Endothelial cell of umbilical vein (primary cell): ENCODE data around the gene RNH1. TPM values are rescaled to one million over a fixed set of nuclear protein-coding genes. Genes with fewer than 3 reads are reported as not detected.

Experiments
- BruUV-seq: library from RNA; stranded (reverse); fragments of 400-500 nt; replicated peaks from 2 replicates; lab custom pipeline; 2021; lab: Mats Ljungman, UMichigan
- CTCF ChIA-PET: fragments of 300-600, 350-600 bp; sonication (Branson Sonifier 250); formaldehyde crosslinking; loops from one replicate; lab custom pipeline; 2021; ENCODE audit warnings: antibody characterized with exemption, inconsistent platforms; lab: Charles Lee
- POLR2A ChIA-PET: fragments of 300-600, 350-600 bp; sonication (Branson Sonifier 250); formaldehyde crosslinking; loops from one replicate; lab custom pipeline; 2021; ENCODE audit warnings: antibody characterized with exemption, inconsistent platforms; lab: Charles Lee
- DNase-seq: peaks from one replicate; pipeline ENCODE4 v3.0.0-alpha.2; 2011; ENCODE audit warnings: low read depth, low spot score
- FAIRE-seq: peaks from 2 replicates; lab custom pipeline; 2011; peaks lifted over from hg19 to GRCh38; lab: Jason Lieb, UNC
- H2AFZ ChIP-seq: 2 replicates; pipeline ENCODE4 v1.6.0; 2012; ENCODE audit warnings: low read depth, low read length, control low read depth, inconsistent platforms
- H3K27ac ChIP-seq: 2 replicates; pipeline ENCODE4 v1.5.1; 2011; ENCODE audit warnings: low read depth, mild to moderate bottlenecking, control low read depth, low read length, moderate library complexity; ENCODE audit not compliant: insufficient read depth
- H3K27me3 ChIP-seq, 2 experiments: 2 replicates each; pipeline versions ENCODE4 v1.6.0 to v1.6.1; 2011; ENCODE audit warnings: low read length in 2 of 2, mixed read lengths in 1 of 2; ENCODE audit not compliant: control insufficient read depth in 2 of 2, insufficient read depth in 2 of 2
- H3K36me3 ChIP-seq, 2 experiments: 2 replicates in 1 of 2; 3 replicates in 1 of 2; pipeline ENCODE4 v1.5.1; 2011; ENCODE audit warnings: low read length in 2 of 2, mild to moderate bottlenecking in 1 of 2, moderate library complexity in 1 of 2; ENCODE audit not compliant: control insufficient read depth in 2 of 2, insufficient read depth in 2 of 2; ENCODE audit errors: extremely low read depth in 1 of 2
- H3K4me1 ChIP-seq: 3 replicates; pipeline ENCODE4 v1.5.1; 2011; ENCODE audit warnings: mild to moderate bottlenecking, low read length; ENCODE audit not compliant: control insufficient read depth, insufficient read depth; ENCODE audit errors: extremely low read depth
- H3K4me2 ChIP-seq: 2 replicates; pipeline ENCODE4 v1.6.1; 2011; ENCODE audit warnings: low read length, control low read depth, mixed read lengths; ENCODE audit not compliant: insufficient read depth
- H3K4me3 ChIP-seq, 3 experiments: fragments of 200-600 bp in 1 of 3; sonication (generic), shearing (Covaris generic) in 1 of 3; replicated peaks in 1 of 3; 2 replicates each; pipeline ENCODE4 v1.5.1; 2011 to 2016; ENCODE audit warnings: control low read depth in 3 of 3, low read length in 3 of 3, mild to moderate bottlenecking in 2 of 3, inconsistent platforms in 1 of 3, low read depth in 1 of 3, moderate library complexity in 1 of 3; ENCODE audit not compliant: insufficient read depth in 1 of 3
- H3K79me2 ChIP-seq: 2 replicates; pipeline ENCODE4 v1.6.0; 2012; ENCODE audit warnings: low read length, inconsistent platforms; ENCODE audit not compliant: control insufficient read depth, insufficient read depth
- H3K9ac ChIP-seq: replicated peaks from 2 replicates; pipeline ENCODE3; 2011; ENCODE audit warnings: low read length, control low read depth; ENCODE audit not compliant: insufficient read depth; ENCODE audit errors: extremely low read depth
- H3K9me1 ChIP-seq: replicated peaks from 3 replicates; pipeline ENCODE4 v1.6.0; 2011; ENCODE audit warnings: mild to moderate bottlenecking, low read length; ENCODE audit not compliant: control insufficient read depth, insufficient read depth; ENCODE audit errors: extremely low read depth
- H3K9me3 ChIP-seq: replicated peaks from 2 replicates; pipeline ENCODE4 v1.5.1; 2012; ENCODE audit warnings: low read length, inconsistent platforms; ENCODE audit not compliant: control insufficient read depth, insufficient read depth
- H4K20me1 ChIP-seq: replicated peaks from 2 replicates; pipeline ENCODE3; 2011; ENCODE audit warnings: mild to moderate bottlenecking, low read length; ENCODE audit not compliant: control insufficient read depth, insufficient read depth; ENCODE audit errors: extremely low read depth
- CTCF ChIP-seq, 2 donors: IDR thresholded peaks; 1 replicate in 1 of 2; 2 replicates in 1 of 2; pipeline ENCODE4 v1.5.1; 2011; ENCODE audit warnings: low read length in 2 of 2, mild to moderate bottlenecking in 2 of 2, moderate library complexity in 2 of 2, control low read depth in 1 of 2, inconsistent platforms in 1 of 2, low read depth in 1 of 2; ENCODE audit not compliant: insufficient read depth in 1 of 2; ENCODE audit errors: extremely low read depth in 1 of 2
- EZH2 ChIP-seq: IDR thresholded peaks from 2 replicates; pipeline ENCODE4 v1.6.1; 2012; ENCODE audit warnings: borderline replicate concordance, low read depth, mild to moderate bottlenecking, moderate library complexity, low read length, inconsistent platforms; ENCODE audit not compliant: severe bottlenecking
- FOS ChIP-seq: IDR thresholded peaks from 2 replicates; pipeline ENCODE4 v1.6.1; 2011; ENCODE audit warnings: mild to moderate bottlenecking, low read length, moderate library complexity, borderline replicate concordance; ENCODE audit not compliant: insufficient read depth
- GATA2 ChIP-seq: IDR thresholded peaks from 2 replicates; pipeline ENCODE4 v1.7.0; 2011; ENCODE audit warnings: low read depth, mild to moderate bottlenecking, moderate library complexity, mixed read lengths, low read length; ENCODE audit not compliant: insufficient read length, insufficient read depth
- JUN ChIP-seq: IDR thresholded peaks from 2 replicates; pipeline ENCODE4 v1.6.1; 2011; ENCODE audit warnings: borderline replicate concordance, low read depth; ENCODE audit not compliant: insufficient read length, insufficient read depth
- MAX ChIP-seq: IDR thresholded peaks from 2 replicates; pipeline ENCODE4 v1.6.1; 2011; ENCODE audit not compliant: insufficient read depth, insufficient read length
- MYC ChIP-seq: IDR thresholded peaks from one replicate; pipeline ENCODE4 v1.6.1; 2011; ENCODE audit warnings: mild to moderate bottlenecking, low read depth, low read length
- POLR2A ChIP-seq: IDR thresholded peaks from 2 replicates; pipeline ENCODE4 v1.6.1; 2012; ENCODE audit warnings: low read depth, mild to moderate bottlenecking, control low read depth, low read length
- POLR2AphosphoS5 ChIP-seq: IDR thresholded peaks from 2 replicates; pipeline ENCODE4 v1.6.1; 2012; ENCODE audit warnings: low read depth, mild to moderate bottlenecking, control low read depth, low read length, moderate library complexity; ENCODE audit not compliant: insufficient read depth
- dilution Hi-C: fragments of 300-500 bp; cut with MboI; formaldehyde crosslinking; loops from one replicate; pipeline ENCODE4 v1.15.0; 2019; ENCODE audit warnings: low sequenced_read_pairs; ENCODE audit not compliant: extremely low pct_ligation_motif_present
- intact Hi-C: fragments of 100-400 bp; cut with micrococcal nuclease; formaldehyde crosslinking; loops from one replicate; pipeline ENCODE4 v1.10.0; 2022
- polyA plus RNA-seq, 4 experiments: library from polyadenylated mRNA; depleted of rRNA in 3 of 4; stranded (reverse) in 3 of 4; unstranded in 1 of 4; fragments of >200 nt; gene quantifications; 2 replicates each; pipeline versions ENCODE4 v1.2.1 to v1.2.3, GENCODE V29; 2011 to 2012; ENCODE audit warnings: missing spikeins in 1 of 4
- total RNA-seq: library from RNA; stranded (reverse); gene quantifications from 2 replicates; pipeline ENCODE4 v1.2.3, GENCODE V29; 2021

Gene RNH1
- total and polyA plus RNA-seq, 2 donors (not counting 3 experiments of a cell fraction or from before 2014, with no cell fraction given): 144 to 198 TPM

GRCh38 chr11:473415-473814, 33.6 kb downstream of the RNH1 start:
- H2AFZ ChIP-seq: no peak overlapping the region
- H3K79me2 ChIP-seq: peaks cover 32% of the 10 kb centered on the region
- H4K20me1 ChIP-seq: no peaks in the 10 kb centered on the region
- FAIRE-seq (no peak), DNase-seq (no peak)
- no peak overlapping the region for H3K9ac ChIP-seq
- POLR2A ChIA-PET: no interaction called here
- dilution Hi-C loops: no loop called here
- H3K27me3 ChIP-seq: no peaks in the 10 kb centered on the region
- no peak overlapping the region for H3K27ac ChIP-seq
- CTCF ChIA-PET: interaction anchor here (0.8 to 1.0 kb wide), 2 partner anchors 9 to 25 kb away, joined by 3 to 4 read pairs; no protein-coding TSS in a partner anchor
- no peak overlapping the region for H3K4me3 ChIP-seq
- H3K36me3 ChIP-seq: no peaks in the 10 kb centered on the region
- TF ChIP-seq MYC: no peak
- TF ChIP-seq JUN: no peak
- no peak for TF ChIP-seq MAX
- TF ChIP-seq POLR2AphosphoS5: no peak
- no peak for TF ChIP-seq GATA2
- TF ChIP-seq POLR2A: no peak
- TF ChIP-seq EZH2: no peak
- TF ChIP-seq CTCF (IDR thresholded peaks at IDR 0.05; ENCODE audit: extremely low read depth in 1 of 2, insufficient read depth in 1 of 2, low read depth in 1 of 2, low read length in 2 of 2): no peak
- no peak for TF ChIP-seq FOS
- peaks cover 10% of the 10 kb centered on the region for H3K4me1 ChIP-seq
- BruUV-seq: no TSS peak
- intact Hi-C loops: no loop called here
- H3K9me1 ChIP-seq: no peaks in the 10 kb centered on the region
- H3K9me3 ChIP-seq: no peaks in the 10 kb centered on the region
- H3K4me2 ChIP-seq: no peak overlapping the region
